ENCODE measurements around the gene MERTK. TPM values are rescaled to one million over a fixed set of nuclear protein-coding genes. Genes with fewer than 3 reads are reported as not detected.

MERTK gene
- total RNA-seq, 4 donors from 2014 or later: 32.4 to 102 (median 75.1) TPM

DNA sequence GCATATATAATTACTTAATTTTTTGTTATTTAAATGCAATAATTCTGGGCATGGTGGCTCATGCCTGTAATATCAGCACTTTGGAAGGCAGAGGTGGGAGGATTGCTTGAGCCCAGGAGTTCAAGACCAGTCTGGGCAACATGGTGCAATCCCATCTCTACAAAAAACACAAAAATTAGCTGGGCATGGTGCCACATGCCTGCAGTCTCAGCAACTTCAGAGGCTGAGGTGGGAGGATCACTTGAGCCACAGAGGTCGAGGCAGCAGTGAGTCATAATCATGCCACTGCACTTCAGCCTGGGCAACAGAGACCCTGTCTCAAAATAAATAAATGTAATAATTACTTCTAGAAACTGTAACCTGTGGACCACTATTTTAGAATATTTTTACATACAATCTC is 135.2 kb downstream of the MERTK start:
- TF ChIP-seq, protein P1, sequence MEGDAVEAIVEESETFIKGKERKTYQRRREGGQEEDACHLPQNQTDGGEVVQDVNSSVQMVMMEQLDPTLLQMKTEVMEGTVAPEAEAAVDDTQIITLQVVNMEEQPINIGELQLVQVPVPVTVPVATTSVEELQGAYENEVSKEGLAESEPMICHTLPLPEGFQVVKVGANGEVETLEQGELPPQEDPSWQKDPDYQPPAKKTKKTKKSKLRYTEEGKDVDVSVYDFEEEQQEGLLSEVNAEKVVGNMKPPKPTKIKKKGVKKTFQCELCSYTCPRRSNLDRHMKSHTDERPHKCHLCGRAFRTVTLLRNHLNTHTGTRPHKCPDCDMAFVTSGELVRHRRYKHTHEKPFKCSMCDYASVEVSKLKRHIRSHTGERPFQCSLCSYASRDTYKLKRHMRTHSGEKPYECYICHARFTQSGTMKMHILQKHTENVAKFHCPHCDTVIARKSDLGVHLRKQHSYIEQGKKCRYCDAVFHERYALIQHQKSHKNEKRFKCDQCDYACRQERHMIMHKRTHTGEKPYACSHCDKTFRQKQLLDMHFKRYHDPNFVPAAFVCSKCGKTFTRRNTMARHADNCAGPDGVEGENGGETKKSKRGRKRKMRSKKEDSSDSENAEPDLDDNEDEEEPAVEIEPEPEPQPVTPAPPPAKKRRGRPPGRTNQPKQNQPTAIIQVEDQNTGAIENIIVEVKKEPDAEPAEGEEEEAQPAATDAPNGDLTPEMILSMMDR (IDR thresholded peaks at IDR 0.05; ENCODE audit: low read depth): no peak

DNA sequence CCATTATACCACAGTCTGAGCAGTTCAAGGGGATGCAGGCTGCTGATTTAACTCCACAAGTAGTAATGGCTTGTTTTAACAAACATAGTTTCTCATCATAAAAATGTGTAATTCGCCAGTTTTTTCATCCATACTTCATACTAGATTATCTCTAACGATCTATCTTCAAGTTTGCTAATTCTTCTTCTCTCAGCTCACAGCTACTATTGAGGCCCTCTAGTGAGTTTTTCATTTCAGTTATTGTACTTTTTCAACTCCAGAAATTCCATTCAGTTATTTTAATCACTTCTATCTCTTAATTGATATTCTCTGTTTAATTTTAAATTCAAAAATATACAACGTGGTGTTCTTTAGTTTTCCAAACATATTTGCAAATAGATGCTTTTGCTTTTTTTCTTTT is 136.5 kb downstream of the MERTK start:
- TF ChIP-seq, protein P1 (IDR thresholded peaks at IDR 0.05; ENCODE audit: low read depth): no peak

DNA sequence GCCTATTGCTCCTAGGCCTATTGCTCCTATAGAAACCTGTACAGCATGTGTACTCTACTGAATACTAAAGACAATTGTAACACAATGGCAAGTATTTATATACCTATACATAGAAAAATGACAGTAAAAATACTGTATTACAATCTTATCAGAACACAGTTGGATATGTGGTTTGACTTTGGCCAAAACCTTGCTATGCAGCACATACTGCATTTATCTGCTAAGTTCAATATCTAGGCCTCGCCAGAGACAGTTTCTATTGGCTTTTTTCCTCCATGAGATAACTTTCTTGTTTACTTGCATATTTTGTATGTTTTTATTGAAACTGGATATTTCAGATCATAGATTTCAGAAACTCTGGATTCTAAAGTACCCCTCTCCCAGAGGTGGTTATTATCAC is 137.4 kb downstream of the MERTK start:
- TF ChIP-seq, protein P1 (IDR thresholded peaks at IDR 0.05; ENCODE audit: low read depth): no peak

DNA sequence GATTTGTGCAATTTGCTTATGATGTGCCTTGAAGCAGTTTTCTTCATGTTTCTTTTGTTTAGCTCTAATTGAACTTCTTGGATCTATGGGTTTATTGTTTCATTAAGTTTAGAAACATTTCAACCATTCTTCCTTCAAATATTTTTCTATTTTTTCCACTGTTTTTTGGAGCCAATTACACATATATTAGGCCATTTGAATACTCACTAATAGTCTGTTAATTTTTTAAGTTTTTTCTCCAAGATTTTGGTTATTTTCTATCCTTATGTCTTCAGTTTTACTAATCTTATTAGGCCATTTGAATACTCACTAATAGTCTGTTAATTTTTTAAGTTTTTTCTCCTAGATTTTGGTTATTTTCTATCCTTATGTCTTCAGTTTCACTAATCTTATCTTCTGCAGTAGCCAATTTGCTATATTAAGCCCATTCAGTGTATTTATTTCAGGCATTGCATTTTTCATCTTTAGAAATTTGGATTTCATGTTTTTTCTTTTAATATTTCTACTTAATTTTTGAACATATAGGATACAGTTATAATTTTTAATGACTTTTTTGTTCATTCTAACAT is 147.1 kb downstream of the MERTK start:
- TF ChIP-seq, protein P1 (IDR thresholded peaks at IDR 0.05; ENCODE audit: low read depth): no peak

DNA sequence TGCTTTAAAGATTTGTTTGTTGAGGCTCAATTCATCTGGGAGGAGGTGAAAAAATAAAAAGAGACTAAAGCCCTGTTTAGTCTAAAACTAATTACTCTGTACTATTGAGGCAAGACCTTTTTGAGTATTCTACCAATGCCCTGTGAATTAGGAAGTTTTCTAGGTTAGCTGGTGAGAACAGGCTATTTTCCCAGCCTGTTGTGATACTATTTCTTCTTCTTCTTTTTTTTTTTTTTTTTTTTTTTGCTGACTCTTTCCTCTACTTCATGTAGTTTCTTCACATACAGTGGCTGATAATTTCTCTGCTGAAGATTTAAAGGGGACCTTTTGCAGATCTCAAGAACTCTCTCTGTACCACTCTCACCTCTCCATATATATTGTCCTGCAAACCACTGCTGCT is 147.8 kb downstream of the MERTK start:
- TF ChIP-seq, protein P1 (IDR thresholded peaks at IDR 0.05; ENCODE audit: low read depth): no peak

DNA sequence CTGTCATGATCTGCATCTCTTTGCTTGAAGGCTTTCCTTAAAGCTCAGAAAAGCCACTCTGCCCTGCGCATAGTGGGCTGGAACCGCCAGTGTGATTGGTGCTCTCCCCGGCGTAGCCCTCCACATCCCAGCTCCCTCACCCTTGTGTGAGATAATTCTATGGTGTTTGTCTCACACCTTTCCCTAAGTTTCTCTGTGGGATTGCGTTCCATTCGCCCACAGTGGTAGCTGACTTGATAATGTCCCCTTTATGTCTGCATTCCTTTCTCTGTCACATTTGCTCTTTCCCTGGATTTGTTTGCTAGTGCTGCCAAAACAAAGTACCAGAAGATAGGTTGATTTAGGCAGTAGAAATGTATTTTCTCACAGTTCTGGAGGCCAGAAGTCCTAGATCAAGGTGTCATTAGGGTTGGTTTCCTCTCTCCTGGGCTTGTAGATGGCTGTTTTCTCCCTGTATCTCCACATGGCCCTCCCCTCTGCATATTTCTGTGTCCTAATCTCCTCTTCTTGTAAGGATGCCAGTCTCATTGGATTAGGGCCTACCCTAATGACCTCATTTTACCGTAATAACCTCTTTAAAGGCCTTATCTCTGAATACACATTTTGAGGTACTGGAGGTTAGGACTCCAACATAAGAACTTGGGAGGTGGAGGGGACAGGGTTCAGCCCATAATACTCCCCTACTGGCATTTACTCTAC is 149.3 kb downstream of the MERTK start:
- TF ChIP-seq, protein P1 (IDR thresholded peaks at IDR 0.05; ENCODE audit: low read depth): no peak

DNA sequence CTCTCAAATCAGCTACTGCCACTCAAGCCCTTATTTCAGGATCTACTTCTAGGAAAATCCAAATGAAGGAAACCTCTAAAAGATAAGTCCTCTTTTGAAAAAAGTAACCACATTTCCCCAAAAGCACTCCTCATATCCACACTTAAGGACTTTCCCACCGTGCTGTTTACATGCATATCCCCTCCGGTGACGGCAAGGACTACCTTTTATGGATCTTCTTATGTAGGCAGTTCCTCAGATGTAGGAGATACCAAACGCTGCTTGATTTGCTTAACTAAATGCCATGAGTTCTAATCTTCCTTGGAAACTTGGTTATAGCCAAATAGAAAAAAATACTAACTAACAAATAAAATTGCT is 149.8 kb downstream of the MERTK start:
- TF ChIP-seq, protein P1 (IDR thresholded peaks at IDR 0.05; ENCODE audit: low read depth): no peak

Measured in subcutaneous adipose tissue (tissue), 4 donors.